Jurkat, Clone E6-1 (cell line): ENCODE measurements around the gene CELF4.

Source experiments
- DNase-seq: peaks from one replicate; pipeline ENCODE4 v3.0.0-alpha.2; 2011; ENCODE audit warnings: low read depth, low spot score
- H3K4me3 ChIP-seq: 2 replicates; pipeline ENCODE4 v1.5.1; 2011; ENCODE audit warnings: mild to moderate bottlenecking, low read length, control low read depth, moderate library complexity

The CELF4 gene

DNA sequence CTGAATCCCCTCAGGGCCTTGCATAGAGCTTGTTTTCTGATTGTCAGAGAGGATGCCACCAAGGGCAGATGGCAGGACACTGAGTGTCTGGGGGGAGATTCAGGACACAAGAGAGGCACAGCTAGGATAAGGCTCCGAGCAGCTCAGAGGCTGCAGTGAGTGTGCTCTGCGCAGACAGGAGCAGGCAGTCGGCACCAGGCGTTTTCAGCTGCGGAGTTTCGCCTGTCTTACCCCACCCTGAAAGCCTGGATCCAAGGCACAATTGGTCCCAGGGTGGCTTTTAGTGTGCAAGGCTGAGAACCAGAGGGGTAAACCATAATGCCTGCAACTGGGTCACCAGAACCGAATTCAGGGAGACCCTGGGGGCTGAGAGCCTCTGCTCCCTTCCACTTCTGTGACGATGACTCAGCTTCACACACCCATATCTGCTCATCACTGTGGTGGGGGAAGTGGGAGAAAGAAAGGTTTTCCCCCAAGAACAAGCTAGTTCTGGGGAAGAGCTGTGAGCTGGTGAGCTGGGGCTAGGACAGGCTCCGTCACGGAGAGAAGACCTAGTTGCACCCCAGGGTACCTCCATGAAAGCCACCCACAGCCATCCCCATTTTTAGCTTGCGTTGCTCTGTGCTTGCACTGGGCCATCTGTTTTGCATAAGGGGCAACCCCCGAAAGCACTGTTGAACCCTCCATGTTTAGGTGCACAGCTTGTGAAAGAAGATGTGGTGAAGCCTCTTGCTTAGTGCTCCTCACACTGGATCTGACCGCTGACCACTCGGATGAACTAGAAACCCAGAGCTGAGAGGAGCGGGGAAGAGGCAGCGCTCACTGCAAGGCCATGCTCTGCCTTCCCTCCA lies 173.7 kb downstream of the CELF4 start:
- no peak overlapping the region for H3K4me3 ChIP-seq
- no peak for DNase-seq

DNA sequence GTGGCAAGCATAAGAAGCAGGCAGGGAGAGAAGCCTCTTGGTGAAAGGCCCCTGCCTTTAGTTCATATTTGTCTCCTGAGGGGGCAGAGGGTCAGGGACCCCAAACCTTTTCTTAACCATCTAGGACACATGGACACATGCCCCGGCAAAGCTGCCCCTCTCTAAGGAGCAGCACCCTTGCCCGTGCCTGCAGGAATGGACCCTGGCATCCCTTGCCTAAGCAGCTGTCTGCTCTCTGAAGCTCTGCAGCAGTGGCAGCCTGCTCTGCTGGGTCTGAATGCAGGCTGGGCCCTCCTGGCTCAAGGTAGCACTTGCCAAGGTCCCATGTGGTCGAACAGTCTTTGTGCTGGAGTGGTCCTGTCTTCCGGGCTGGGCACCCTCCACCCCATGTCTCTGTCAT lies 174.4 kb downstream of the CELF4 start:
- no peak for DNase-seq
- H3K4me3 ChIP-seq, result no peak overlapping the region

DNA sequence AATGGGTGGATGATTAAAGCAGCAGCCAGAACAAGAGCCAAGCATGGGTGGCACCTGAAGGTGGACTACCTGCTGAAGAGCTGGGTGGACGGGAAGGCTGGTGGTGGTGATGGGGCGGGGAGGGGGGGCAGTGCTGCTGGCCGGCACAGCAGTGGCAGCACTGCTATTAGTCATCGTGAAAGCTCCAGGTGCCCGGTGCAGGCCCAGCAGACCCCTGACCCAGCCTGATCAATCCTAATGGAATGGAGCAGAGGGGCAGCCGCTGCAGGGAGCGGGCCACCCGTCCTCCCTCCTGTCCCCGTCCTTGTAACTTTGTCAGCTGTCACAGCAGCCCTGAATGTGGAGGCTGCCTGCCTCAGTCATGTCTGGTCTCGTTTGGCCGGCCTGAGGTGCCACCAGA lies 174.9 kb downstream of the CELF4 start:
- H3K4me3 ChIP-seq, result no peak overlapping the region
- no peak for DNase-seq

DNA sequence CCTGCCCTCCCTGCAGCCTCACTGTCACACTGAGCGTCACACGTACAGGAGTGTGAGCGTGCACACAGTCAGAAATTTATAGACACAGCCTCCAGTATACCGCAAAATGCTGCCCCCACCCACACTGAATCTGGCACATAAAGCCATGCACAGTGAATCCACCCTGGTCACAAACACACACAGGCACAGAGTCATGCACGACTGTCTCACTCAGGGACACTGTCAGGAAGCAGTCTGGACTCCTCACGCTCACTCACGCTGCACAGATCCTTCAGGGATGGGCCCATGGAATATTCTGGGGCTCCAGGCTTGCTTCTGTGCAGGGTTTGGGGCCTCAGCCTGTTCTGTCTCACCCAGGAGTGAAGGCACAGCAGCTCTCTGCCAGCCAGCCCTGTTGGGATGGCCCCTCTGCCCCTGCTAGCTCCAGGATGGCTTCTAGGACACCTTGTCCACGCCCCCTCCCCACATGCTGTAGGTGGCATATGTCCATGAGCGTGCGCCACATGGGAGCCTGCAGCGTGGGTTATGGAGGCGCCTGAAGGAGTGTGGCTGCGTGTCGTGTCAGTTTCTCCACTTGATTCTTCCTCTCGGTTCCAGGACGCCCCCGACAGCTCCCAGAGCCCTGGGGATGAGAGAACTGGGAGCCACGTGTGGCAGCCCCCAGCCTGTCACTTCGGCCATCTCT lies 175.8 kb downstream of the CELF4 start:
- no peak overlapping the region for H3K4me3 ChIP-seq
- no peak for DNase-seq

DNA sequence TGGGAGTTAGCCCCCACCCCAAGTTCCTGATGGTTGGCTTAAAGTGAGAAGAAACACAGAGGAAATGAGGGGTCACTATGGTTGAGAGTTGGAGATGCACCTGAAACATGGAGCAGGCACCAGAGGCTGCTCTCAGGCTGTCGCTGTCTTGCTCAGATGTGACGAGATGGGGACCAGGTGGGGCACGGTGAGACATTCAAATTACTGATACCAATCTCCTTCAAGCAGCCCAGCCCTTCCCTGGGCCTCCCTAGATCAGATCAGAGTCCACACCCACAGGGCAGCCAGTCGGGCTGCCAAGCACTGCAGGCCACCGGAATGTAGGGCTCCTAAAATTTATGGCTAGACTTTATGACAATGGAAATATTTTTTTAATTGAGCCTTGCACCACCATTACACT lies 176.6 kb downstream of the CELF4 start:
- H3K4me3 ChIP-seq, result no peak overlapping the region
- no peak for DNase-seq

DNA sequence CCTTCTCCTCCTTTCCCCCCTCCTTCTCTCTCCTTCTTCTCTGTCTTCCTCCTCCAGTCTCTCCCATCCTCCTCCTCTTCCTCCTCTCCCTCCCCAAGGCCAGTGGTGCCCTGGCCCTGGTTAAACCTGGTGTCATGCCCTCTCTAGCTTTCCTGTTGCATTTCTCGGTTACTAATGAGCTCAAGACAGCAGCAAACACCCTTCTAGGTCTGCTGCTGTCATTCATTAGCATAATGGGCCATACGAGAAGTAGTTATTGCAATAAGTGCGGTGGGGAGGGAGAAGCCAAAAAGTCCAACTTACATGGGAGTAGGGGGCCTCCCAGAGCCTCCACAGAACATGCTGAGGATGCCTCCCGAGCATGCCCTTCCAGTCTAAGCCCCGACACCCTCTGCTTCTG lies 177.2 kb downstream of the CELF4 start:
- no peak overlapping the region for H3K4me3 ChIP-seq
- DNase-seq, result no peak

DNA sequence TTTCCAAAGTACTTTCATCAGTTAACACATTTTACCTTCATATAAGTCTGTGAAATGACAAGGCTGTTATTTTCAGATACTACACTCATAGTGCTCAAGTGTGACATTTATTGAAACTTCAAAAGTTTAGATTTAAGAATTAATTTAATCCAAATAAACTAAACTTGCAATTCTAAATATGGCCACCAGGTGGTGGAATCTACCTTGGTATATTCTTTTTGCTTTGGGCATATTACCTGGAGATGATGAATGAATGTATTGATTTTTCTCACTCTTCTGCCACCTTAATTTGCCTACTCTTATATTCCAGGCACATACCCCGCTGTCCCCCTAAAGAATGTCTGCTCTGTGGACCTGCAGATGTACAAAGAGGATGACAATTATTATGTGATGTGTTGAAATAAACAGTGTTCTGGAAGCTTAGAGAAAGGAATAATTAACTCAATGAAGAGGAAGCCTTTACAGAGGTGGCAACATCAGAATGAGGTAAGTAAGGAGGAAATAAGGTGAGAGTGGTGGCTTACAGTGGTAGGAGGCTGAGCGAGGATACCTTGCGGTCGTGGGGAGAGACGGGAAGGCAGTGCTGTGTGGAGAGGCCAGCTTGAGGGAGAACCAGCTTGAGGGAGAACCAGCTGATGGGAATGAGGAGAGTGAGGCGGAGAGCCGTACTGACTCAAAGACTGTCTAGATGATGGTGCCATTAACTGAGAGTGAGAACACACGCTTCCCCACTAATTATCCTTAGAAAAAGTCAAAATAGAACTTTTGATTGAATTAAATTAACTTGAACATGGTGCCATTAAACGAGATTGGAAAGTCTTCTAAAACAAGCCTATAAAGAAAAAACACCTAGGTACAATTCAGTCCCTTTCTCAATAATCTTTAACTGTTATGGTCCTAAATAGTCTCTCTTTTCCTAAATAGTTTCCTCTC lies 179.5 kb downstream of the CELF4 start:
- DNase-seq, result peak; percentile 60
- H3K4me3 ChIP-seq, result no peak overlapping the region

DNA sequence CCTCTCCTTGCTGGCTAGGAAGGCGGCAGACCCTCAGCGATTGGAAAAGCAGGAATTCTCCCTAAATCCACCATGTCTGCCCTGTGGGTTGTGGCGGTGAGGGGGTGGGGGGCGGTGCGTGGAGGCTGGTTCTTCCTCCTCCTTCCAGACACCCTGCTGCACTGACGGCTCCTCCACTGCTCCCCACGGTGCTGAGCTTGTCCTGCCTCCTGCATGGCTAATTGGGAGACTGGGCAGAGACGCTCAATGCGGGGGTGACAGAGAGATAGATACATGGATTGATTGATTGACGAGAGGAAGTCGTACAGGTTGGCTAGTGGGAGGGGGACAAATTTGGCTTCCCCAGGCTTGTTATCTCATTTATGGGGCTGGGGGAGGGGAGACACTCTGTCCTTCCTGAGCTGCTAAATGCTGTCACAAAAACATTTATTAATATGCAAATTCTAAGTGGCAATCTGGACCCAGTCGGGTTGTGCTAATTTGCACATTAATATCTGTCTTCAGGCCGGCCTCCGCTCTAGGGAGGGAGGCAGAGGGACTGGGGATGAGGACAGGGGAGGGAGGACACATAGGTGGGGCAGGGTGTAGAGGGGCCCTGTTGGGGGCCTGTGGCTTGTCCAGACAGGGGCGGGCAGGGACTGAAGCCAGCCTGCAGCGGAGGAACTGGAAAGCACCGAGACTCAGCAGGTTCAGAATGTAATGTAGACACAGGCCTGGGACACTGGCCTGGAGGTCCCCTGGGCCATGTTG lies 181.6 kb downstream of the CELF4 start:
- no peak overlapping the region for H3K4me3 ChIP-seq
- DNase-seq, result no peak

DNA sequence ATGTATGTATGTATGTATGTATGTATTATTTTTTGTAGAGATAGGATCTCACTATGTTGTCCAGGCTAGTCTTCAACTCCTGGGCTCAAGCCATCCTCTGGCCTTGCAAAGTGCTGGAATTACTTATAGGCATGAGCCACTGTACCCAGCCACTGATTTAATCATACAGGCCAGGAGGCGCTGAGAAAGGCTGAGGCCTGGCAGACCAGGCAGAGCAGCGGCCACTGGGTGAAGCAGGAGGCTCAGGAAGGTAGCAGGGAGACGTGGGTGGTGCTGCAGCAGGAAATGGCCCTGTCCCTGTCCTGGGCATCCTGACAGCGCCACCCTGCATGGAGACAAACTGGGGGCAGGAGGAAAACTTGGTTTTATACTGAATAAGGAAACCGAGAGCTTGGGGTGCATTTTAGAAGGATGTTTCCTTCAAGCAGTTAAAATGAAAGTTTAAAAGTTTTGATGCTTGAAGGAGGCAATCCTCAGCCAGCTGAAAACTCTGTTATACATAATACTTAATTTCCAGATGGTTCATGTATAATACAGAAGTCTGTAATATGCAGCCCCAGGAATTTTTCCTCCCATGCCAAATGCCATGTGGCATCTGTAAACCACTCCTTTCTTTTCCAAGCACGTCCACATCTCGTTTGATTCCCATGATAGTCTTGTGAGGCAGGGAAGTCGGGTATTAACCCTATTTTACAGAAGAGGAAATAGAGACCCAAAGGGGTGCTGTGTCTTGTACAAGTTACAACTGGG lies 182.4 kb downstream of the CELF4 start:
- DNase-seq, result no peak
- no peak overlapping the region for H3K4me3 ChIP-seq

DNA sequence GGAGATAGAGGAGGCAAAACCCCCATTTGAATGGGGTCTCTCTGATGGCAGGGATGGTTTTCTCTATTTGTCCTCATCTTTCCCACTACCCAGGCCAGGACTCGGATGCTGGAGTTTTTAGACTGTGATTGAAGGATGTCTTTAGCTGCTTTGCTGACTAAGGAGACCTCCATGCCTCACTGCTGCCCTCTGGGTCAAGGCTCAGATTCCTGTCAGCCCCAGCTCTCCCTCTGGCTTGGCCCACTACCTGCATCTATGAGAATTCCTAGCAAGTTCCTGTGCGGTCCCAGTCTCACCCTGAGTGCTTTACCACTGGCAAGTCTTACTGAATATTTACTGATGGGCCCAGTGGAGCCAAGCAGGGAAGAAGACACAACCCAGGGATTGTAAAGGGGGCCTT lies 184.0 kb downstream of the CELF4 start:
- no peak for DNase-seq
- H3K4me3 ChIP-seq, result no peak overlapping the region

DNA sequence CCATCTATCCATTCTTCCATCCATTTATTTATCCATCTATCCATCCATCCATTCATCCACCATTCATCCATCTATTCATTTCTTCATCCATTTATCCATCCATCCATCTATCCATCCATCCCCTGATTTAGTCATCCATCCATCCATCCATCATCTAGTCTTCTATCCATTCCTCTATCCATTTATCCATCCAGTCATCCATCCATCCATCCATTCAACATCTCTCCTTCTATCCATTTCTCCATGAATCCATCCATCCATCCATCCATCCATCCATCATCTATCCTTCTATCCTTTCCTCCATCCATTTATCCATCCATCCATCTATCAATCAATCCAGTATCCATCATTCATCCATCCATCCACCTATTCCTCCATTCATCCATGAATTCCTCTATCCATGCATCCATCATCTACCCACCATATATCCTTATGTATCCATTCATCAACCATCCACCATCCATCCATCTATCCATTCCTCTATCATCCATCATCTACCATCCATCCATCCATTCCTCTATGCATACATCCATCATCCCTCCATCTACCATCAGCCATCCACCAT lies 185.0 kb downstream of the CELF4 start:
- DNase-seq, result no peak
- no peak overlapping the region for H3K4me3 ChIP-seq

DNA sequence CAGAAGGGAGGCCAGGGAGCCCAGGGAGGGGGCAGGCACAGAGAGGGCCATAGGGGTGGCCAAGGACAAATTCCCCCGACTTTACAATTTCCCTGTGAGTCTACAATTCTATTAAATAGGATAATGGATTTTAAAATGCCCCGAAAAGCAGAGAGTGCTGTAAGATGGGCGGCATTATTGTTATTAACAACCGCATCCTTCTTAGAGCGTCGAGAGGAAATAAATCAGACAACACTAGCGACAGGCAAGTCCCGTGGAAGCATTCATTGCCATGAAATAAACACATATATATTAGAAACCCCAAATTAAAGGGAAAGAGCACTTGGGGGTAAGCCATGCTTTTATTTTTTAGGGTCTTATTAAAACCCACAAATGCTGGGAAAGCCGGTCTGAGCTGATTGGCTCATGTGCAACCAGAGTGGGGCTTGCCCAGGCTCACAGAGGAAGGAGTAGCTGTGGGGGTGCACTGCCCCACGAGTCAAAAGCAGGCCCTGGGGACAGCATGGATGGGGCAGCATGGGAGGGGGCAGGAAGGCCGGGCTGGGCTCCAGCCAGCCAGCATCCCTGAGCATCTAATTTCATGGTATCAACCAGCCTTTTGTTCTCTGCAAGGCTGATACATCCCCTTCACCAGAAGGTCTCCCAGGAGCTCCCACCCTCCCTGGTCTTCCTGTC lies 187.1 kb downstream of the CELF4 start:
- no peak overlapping the region for H3K4me3 ChIP-seq
- DNase-seq, result no peak

DNA sequence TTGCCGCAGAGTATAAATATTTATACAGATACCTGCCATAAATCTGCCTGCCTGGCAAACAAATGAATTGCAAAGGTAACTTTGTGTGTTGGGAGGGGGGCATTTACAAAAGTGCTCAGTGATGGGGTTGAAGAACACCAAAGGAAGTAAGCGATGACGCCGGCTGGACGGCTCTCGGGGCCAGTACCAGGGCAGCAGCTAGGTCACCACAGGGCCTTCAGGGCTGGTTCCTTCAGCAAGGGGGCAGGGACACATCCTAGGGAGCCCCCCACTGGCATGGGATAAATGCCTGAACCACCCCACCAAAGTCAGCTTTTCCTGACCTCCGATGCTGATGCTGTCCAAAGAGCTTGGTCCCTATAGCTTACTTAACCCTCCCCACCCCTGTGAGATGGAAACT lies 190.4 kb downstream of the CELF4 start:
- DNase-seq, result no peak
- H3K4me3 ChIP-seq, result no peak overlapping the region

DNA sequence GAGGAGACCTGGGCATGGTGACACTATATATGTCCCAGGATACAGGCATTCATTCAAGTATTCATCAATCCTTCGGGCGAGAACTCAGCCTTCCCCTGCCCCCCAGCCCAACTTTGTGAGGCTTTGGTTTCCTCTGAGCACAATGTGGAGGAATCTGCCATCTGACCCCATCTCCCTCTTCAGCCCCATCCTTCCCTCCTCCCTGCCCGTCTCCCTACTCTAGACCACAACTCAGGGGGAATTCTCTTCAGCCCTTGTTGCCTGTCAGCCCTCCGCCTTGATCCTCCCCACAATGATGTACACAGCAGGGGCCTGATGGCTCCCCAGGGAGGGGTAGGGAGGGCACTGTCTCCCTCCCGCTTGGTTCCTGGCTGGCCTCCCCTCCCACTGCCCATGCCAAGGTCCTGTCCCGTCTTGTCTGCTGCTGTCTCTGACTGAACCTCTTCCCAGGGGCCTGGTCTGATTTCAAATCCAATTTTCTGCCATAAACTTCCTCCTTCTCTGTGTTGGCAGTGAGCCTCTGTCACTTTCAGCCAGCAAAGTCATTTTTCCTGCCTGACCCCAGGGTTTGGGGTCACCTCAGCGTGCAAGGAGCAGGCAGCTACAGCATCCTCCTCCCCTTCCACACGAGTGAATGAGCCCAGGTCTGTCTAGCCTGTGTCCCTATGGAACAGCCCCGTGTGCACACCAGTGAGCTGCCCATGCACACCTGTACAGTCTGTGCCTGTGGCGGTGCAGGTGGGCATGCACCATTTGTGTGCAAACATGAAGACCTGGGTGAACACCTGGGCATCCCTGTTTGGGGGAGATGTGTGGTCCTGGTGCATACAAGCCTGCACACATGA lies 197.3 kb downstream of the CELF4 start:
- no peak overlapping the region for H3K4me3 ChIP-seq
- DNase-seq, result no peak

DNA sequence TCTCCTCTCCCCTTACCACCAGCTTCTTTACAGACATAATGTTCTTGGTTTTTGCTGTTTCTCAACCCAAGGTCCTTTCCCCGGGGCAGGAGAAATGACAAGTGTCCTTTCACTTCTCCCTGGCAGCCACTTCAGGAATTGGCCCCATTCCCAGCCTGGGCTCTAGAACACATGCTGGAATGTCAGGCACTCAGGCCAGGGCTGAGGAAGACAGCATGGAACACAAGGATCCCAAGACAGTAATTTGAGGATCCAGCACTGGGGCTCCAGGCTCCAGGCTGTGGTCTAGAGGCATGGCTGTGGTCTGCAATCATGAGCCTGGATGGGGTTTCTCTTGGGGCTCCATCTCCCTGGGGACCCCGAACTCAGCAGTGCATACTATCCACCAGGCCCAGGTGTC lies 201.4 kb downstream of the CELF4 start:
- DNase-seq, result no peak
- no peak overlapping the region for H3K4me3 ChIP-seq

DNA sequence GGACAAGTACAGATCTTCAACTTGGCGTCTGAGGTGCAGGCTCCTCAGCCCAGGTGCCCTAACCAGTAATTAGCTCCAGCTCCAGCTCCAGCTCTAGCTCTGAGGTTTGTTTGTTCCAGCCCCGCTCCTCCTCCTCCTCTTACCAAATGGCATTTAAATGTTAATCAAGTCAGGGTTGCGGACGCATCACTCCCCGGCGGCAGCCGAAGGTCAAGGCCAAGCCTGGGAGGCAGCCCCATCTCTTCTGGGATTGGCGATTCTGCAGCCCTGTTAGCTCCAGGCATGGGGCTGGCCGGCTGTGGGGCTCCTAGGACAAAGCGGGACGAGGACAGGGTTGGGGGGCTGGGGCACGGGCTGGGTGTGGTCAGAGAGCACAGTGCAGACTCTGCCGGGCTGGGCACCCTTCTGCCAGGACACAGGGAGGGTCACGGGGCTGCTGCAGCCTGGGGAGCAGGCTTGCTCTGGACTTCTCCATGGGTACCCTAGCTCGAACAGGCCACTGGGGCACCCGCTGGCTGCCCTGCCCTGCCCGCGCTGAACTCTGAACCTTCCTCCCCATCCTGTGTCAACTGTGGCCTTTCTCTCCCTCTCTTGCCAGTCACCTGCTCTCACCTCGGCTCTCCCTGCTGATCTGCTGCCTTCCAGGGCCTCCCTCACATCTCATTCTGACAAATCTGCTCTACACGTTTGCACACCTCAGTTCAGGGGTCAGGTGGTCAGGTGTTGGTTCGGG lies 203.3 kb downstream of the CELF4 start:
- no peak for DNase-seq
- H3K4me3 ChIP-seq, result no peak overlapping the region
